ENCODE measurements around the gene MAPK10. TPM values are rescaled to one million over a fixed set of nuclear protein-coding genes. Genes with fewer than 3 reads are reported as not detected.

MAPK10 gene
- total and polyA plus RNA-seq, 2 experiments from 2014 or later: 3.6 to 8.1 TPM

DNA sequence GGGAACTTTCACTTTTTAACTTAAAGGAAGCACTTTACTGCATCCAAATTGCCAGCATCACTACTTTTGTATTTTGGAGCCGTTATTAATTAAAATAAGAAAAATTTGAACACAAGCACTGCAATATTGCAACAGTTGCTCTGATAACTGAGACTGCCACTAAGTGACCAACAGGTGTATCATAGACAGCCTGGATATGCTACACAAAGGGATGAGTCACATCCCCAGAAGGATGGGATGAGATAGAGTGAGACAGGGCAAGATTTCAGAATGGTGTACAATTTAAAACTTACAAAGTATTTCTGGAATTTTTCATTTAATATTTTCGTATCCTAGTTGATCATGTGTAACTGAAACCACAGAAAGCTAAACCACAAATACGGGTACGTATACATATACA is 204.1 kb downstream of the MAPK10 start:
- Mint-ChIP-seq H3K9me3 (no peaks in the 10 kb centered on the region), H3K4me1 (peaks cover 3% of the 10 kb centered on the region; the same call in 2 of the 3 replicates), H3K27ac (no peak overlapping the region), H3K36me3 (ENCODE audit: low read depth) (no peaks in the 10 kb centered on the region), H3K27me3 (ENCODE audit: insufficient read depth, low read depth, poor library complexity) (no peaks in the 10 kb centered on the region), H3K4me3 (no peak overlapping the region)
- Histone ChIP-seq H3K36me3 (ENCODE audit: insufficient read depth) (no peaks in the 10 kb centered on the region), H3K27ac (ENCODE audit: low read depth) (no peak overlapping the region), H3K79me2 (replicated peaks; ENCODE audit: insufficient read depth) (no peaks in the 10 kb centered on the region), H2AFZ (no peak overlapping the region), H3K27me3 (ENCODE audit: insufficient read depth) (no peaks in the 10 kb centered on the region), H3K4me1 (ENCODE audit: insufficient read depth) (no peaks in the 10 kb centered on the region), H3F3A (replicated peaks; ENCODE audit: low read depth) (no peaks in the 10 kb centered on the region), H3K4me3 (no peak overlapping the region), H3K9me2 (ENCODE audit: insufficient read depth) (no peaks in the 10 kb centered on the region; the same call in 1 of the 2 replicates), H3K4me2 (no peak overlapping the region), H4K20me1 (replicated peaks; ENCODE audit: insufficient read depth) (no peaks in the 10 kb centered on the region)
- TF ChIP-seq, protein P1, sequence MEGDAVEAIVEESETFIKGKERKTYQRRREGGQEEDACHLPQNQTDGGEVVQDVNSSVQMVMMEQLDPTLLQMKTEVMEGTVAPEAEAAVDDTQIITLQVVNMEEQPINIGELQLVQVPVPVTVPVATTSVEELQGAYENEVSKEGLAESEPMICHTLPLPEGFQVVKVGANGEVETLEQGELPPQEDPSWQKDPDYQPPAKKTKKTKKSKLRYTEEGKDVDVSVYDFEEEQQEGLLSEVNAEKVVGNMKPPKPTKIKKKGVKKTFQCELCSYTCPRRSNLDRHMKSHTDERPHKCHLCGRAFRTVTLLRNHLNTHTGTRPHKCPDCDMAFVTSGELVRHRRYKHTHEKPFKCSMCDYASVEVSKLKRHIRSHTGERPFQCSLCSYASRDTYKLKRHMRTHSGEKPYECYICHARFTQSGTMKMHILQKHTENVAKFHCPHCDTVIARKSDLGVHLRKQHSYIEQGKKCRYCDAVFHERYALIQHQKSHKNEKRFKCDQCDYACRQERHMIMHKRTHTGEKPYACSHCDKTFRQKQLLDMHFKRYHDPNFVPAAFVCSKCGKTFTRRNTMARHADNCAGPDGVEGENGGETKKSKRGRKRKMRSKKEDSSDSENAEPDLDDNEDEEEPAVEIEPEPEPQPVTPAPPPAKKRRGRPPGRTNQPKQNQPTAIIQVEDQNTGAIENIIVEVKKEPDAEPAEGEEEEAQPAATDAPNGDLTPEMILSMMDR (conservative IDR thresholded peaks at IDR 0.05; ENCODE audit: low read depth in 2 of 2): no peak
- TF ChIP-seq, protein P2, sequence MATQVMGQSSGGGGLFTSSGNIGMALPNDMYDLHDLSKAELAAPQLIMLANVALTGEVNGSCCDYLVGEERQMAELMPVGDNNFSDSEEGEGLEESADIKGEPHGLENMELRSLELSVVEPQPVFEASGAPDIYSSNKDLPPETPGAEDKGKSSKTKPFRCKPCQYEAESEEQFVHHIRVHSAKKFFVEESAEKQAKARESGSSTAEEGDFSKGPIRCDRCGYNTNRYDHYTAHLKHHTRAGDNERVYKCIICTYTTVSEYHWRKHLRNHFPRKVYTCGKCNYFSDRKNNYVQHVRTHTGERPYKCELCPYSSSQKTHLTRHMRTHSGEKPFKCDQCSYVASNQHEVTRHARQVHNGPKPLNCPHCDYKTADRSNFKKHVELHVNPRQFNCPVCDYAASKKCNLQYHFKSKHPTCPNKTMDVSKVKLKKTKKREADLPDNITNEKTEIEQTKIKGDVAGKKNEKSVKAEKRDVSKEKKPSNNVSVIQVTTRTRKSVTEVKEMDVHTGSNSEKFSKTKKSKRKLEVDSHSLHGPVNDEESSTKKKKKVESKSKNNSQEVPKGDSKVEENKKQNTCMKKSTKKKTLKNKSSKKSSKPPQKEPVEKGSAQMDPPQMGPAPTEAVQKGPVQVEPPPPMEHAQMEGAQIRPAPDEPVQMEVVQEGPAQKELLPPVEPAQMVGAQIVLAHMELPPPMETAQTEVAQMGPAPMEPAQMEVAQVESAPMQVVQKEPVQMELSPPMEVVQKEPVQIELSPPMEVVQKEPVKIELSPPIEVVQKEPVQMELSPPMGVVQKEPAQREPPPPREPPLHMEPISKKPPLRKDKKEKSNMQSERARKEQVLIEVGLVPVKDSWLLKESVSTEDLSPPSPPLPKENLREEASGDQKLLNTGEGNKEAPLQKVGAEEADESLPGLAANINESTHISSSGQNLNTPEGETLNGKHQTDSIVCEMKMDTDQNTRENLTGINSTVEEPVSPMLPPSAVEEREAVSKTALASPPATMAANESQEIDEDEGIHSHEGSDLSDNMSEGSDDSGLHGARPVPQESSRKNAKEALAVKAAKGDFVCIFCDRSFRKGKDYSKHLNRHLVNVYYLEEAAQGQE (IDR thresholded peaks at IDR 0.05; ENCODE audit: unreplicated experiment): no peak
- TF ChIP-seq ZNF331 (CRISPR knock-in tag; IDR thresholded peaks at IDR 0.05; ENCODE audit: low read depth) (no peak), CREB1 (CRISPR knock-in tag; IDR thresholded peaks at IDR 0.05; ENCODE audit: low read depth) (no peak), POLR2AphosphoS5 (IDR thresholded peaks at IDR 0.05; ENCODE audit: low read depth) (no peak), STAT1 (IDR thresholded peaks at IDR 0.05; ENCODE audit: unreplicated experiment) (no peak), ZNF462 (CRISPR knock-in tag; IDR thresholded peaks at IDR 0.05) (no peak)
- ATAC-seq: no peak
- no peak for DNase-seq (ENCODE audit: low spot score)

All from GM23338 (cell line).